ENCODE results near the gene SORBS2.
"Not testable (repeated sequence)": the region's sequence is repeated elsewhere in the genome, so short reads cannot be mapped to it uniquely, and the experiment has no call there.

Gene SORBS2

DNA sequence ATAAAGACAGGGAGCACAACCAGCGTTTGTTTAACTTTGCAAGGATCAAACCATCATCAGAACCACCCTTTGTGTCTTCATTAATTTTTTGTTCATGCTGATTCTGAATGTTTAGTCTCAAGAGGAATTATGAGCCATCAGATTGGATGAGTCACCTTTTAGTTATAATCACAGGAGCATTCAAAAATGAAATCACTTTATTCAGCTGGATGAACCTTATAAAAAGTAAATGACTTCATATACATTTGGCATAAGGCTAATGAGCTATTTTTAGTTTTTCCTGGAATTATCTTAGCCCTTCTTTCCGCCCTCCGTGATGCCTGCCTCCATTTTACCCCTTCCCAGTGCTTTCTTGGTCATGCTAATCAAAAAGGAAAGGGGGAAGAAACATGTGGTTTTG is 103.6 kb downstream of the SORBS2 start:
- DNase-seq = no peak

DNA sequence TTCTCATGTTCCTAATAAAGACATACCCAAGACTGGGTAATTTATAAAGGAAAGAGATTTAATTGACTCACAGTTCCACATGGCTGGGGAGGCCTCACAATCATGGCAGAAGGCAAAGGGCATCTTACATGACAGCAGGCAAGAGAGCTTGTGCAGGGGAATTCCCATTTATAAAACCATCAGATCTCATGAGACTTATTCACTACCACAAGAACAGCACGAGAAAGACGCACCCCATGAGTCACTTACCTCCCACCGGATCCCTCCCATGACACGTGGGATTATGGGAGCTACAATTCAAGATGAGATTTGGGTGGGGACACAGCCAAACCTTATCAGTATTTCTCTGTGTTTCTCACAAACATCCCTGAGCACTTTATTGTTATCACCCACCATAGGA is 104.4 kb downstream of the SORBS2 start:
- not testable (repeated sequence) for DNase-seq

DNA sequence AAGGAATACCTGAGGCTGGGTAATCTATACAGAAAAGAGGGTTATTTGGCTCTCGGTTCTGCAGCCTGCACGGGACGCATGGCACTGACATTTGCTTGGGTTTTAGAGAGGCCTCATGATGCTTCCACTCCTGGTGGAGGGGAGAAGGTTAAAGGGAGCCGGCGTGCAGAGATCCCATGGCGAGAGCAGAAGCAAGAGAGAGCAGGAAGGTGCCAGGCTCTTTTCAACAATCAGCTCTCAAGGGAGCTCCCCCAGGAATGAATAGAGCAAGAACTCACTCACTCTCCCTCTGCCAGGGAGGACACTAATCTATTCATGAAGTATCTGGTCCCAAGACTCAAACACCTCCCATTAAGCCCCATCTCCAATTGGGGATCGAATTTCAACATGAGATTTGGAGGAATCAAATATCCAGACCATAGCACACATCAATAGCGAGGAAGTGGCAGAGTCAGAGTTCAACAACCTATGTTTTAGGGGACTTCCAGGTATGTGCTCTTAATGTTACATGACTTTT is 109.8 kb downstream of the SORBS2 start:
- DNase-seq = no peak

DNA sequence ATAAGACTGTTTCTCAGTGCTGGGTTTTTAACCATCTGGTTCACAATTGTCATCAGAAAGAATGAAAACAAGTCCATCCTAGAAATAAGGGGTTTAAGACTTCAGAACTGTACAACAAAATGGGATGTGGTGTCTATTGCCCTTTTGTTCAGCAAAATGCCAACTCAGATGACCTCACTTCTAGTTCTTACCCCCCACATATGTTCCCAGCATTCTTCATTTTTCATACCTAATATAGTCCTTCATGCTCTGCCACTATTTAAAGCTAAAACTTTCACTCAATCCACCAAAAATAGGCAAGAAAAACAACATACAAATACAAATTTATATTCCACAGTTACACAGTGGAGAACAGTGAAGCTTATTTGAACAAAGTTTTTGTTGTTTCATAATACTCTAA is 111.4 kb downstream of the SORBS2 start:
- no peak for DNase-seq

DNA sequence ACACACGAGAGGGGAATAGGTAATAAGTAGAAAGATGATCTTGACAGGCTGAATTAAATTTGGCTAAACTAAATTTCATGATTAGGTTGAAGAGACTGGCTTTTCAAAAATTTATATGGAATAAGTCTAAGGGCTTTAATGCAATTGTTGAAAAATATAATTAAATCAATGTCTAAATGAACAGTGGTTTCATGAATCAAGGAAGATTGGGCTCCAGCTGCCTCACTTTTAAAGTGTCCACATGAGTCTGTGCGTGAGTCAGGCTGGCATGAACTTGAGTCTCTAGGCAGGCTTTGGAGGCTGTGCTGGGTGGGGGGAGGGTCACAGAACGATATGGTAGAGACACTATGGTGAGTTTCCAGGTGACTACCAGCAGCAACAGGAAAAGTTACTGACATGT is 111.9 kb downstream of the SORBS2 start:
- no peak for DNase-seq

DNA sequence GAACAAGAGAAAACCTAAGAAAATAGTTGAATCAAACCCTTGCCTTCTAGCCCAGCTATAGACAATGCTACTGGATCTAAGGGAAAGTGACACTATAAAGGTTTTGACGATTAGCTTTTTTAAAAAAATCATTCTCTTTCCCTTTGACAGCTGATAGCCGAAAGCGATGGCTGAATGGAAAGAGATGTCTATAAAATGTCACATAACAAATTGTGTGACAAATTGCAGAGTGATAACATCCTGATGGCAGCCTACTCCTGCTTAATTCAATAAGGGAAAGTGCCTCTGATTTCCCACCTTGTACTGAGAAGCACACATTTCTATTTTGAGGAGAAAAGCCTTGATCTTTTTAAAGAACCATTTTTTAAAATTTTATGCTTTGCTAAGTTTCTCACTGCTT is 114.5 kb downstream of the SORBS2 start:
- DNase-seq = no peak

DNA sequence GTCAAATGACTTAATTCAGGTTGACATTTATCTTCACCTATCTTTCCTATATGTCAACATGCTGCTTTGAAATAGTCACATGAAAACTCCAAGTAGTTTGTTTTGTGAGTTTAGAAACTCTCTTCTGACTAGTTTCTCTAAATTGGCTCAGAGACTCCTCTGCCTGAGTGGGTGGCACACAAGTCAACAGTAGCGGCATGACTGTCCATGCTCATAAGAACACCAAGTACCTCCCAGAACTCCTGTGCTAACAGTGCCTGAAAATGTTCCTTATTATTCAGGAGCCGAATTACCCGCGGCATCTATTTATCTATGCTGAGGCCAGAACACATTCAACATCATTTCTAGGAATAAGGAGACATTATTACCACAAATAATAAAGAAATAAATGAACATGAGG is 116.3 kb downstream of the SORBS2 start:
- DNase-seq = no peak

DNA sequence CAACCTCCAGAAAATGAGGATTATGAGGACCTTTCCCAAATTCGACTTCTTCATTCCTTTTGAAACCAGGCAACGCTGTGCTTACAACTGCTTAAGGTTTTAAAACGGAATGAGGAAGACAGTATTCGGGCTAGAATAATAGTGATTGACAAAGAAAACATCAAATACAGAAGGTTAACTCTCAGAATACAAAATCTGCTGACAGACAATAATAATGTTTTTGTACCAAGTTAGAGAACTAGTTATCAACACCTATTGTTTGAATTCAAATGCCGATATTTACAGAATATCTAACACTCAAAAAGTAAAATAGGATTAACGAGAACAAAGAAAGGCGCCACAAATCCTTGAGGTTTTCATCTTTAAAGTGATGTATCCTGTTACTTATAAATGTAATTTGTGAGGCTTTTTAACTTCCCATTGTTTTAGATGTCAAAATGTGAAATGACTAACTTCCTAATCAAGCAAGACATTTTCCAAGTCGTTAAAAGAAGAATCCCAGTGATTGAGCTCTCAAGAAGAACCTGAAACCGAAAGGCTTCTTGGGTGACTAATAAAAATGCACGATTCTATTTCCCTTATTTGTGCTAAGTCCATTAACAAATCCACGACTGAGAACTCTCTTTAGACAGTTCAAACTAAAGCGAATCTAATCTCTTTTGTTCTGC is 118.3 kb downstream of the SORBS2 start:
- DNase-seq = no peak

DNA sequence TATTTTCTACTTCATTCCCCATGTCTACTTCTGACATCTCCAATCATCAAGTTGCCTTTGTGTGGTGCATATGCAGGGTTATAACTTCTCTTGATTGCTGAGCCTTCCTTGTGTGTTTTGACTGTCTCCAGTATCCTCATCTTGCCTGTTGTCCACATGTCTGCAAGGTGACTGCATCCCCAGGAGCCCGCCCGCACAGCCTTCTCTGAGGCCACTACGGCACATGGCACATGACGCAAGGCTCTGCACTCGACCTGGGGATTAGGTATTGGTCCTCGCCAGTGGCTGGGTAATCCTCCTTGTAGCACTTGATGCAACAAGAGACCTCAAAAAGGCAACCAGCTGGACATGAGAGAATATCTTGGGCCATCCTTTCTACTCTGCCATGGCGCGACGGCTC is 122.6 kb downstream of the SORBS2 start:
- DNase-seq = no peak

DNA sequence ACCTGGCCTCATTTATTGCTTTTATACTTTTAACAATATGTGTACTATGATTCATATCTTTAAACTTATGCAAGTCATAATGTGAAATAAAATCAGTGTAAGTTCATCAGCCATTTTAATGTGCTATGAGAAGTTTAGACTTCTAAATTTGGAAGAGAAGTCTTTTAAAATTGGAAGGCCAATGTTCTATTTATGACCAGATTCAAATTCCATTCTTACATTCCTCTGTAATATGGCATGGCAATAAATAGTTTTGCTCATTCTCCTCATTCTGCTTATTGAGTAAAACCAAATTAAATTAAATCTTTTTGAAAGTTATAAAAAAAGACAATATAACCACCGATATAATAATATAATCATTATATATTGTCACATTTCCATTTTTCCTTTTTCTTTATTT is 126.2 kb downstream of the SORBS2 start:
- DNase-seq = no peak

DNA sequence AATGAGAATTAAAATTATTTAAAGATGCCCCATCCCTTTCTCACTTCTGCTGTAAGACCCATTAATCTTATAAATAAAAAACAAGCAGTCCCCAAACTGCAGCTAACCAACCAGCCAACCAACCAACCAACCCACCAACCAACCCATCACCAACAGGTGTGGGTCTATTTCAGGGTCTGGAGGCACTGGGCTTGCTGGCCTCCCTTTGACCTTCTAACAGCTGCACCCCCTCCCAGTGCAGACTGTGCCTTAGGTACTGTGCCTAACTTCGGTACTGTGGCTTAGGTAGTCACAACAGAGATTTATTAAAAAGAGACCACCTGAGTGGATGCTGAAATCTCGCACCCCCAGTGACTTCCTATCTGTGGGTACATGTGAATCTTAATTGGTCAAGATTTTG is 128.1 kb downstream of the SORBS2 start:
- DNase-seq = no peak

DNA sequence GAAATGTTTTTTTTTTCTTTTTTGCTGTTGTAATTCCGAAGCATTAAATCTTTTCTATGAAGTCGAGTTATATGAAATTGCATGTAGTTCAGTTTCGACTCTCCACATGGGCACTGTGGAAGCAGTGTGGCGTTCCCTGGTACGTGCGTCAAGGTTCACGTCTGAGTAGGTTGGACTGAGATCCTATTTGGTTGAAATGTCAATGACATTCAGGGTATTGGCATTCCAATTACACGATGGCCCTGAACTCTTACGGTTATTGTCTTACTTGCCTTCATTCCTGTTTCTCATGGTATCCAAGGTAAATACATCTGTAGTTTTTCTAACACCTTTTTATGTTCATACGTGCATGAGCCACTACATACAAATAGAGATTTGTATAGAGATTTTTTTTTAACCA is 128.8 kb downstream of the SORBS2 start:
- DNase-seq = no peak

DNA sequence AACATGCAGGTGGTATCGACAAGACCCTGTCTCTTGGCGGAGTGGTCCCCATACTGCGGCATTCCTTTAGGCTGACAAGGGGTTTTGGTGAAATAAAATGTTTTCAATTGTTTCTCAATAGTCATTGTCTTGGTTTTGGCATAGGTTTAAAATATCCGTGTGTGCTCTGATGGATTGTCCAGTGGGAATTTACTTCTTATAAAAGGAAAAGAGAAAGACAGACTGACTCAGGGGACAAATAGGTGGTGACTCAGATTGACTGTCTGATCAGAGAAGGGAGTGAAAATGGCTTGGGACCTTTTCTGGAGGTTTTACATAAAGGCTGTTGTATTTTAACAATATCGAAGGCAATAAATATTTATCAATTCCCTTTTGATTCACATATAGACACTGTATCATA is 129.8 kb downstream of the SORBS2 start:
- no peak for DNase-seq

DNA sequence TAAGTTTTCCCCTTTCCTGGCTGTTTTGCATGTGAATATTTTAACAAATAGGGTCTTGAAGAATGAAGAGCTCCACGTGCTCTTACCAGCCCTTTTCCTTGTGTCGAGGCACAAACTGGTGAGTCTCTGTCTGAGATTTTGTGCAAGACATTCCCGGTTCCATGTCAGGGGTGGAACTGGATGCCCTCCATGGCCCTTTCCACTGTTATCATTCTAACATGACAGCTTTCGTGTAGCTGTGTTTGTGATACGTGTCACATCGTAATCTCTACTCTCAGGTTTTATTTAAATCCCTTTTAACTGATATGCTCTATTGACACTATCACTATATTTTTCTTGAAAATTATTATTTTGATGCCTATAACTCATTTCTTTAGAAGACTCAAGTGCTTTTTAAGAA is 130.4 kb downstream of the SORBS2 start:
- no peak for DNase-seq

DNA sequence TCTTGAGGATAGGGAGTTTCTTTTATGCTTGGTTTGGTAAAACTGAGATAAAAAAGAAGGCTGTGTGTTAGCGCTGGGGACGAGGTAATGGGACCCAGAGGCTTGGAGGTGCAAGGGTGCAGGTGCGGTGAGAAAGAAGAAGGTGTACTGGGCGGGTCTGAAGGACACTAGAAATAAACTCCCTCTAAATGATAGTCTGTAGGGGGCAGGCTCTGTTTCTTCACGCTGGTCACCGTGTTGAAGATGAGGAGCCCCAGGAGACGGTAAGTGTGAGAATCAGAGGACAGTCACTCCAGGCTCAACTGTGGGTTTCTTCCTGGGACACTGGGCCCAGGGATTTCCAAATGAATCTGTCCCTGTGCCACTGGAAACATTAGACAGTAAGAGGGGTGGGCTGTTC is 131.4 kb downstream of the SORBS2 start:
- DNase-seq = no peak

DNA sequence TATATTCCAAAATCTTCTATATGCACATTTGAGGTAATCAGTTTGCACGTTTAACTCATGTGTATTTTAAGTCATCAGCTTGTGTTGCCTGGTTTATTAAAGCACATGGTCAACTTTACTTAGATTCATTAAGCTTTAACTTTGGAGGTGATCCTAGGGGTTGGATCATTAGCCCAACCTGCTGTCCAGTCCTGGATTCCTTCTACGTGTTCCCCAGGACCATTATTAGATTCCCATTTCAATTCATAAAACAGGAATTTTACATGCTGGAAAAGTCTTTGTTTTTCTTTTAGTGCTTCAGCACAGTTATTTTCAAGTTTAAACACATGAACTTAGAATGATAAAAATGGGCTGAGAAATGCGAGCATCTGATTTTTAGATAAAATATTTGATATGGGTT is 132.5 kb downstream of the SORBS2 start:
- no peak for DNase-seq

DNA sequence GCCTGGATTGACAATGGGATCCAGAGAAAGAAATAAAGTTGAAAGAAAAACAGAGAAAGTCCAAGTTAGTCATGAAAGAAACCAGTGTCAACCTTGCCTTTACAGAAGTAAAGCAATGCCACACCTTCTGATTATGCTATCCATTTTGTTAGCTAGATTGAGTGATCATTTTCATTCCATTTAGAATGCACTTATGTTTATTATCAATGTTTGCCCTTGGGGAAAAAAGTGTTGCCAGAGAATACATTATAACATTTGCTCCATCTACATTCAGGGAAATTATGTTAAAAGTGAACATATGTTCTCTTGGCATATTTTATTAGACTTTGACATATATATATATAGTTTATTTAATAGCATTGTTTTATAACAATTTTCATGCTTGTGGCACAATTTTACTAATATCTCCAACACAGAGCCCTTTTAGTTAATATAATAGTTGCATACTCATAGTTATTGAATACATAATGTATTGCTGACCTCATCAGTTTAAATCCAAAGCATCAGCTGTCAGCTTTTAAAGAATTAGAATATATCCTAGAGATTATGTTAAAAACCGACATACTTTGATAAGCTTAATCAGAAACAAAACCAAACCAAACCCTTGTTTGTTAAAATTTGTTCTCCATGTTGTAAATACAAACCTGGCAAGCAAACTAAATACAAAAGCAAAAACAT is 134.2 kb downstream of the SORBS2 start:
- no peak for DNase-seq

DNA sequence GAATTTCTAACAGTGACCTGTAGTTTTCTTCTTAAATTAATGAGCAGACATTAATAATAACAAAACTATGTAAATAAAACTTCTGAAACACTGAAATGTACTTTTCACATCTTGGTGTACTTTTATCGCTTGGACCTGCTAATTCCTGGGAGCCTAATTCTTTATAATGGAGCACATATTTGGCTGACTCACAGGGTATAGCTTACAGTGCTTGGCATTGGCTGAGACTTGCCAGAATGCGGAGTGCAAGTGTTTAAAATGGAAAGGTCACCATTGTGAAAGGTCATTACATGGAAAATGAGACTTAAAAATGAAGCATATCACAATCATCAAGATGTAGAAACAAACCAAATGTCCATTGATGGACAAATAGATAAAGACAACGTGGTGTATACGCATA is 139.4 kb downstream of the SORBS2 start:
- no peak for DNase-seq

DNA sequence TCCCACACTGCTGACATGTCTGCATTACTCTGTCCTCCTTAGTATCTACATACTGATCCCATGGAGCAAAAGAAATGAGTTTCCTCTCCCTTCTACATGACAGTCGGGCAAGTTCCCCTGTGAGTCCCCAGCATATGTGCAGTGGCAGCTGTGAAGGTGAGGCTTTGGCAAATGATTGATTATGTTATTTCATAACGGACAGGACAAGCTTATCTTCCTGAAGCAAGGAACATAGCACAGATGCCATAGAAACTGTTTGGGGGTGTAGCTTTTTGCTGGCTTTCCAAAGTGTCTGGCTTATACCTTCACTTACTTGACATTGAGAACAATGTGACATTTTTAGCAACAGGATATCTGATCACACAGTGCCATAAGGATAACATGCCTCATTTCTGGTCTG is 139.8 kb downstream of the SORBS2 start:
- no peak for DNase-seq

DNA sequence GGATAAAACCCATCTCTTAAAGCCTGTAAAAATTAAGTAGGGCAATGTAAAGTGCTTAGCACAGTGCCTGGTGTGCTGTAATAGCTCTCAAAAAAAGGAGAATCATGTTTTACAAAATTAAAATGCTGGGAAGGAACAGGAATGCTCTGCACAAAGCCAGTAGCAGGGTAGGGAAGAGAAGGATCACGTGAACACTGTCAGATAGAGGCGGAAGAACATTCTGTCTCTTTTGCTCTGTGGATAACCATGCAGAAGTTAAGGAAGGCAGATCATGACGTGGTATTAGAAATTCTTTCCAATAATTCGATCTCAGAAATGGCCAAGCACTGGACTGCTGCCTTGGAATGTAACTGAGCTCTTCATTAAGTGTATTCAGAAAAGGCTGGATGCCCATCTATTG is 140.5 kb downstream of the SORBS2 start:
- DNase-seq = no peak

DNA sequence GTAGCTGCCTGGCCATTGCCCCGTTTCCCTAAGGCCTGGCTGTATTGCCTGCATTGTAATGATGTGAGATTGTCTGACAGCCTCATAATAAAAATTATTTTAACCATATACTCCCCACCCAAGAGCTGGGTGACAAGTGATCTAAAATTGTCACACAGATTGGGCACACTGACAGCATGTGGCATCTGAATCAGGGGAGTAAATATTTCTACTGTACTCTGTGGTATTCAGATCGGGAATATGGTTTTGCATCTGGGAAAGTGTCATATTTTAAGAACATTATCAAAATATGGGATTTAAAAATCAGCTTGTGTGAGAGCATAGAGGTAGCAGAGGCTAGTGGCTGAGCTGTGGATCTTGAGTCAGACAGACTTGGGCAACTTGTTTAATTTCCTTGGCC is 140.9 kb downstream of the SORBS2 start:
- DNase-seq = no peak

DNA sequence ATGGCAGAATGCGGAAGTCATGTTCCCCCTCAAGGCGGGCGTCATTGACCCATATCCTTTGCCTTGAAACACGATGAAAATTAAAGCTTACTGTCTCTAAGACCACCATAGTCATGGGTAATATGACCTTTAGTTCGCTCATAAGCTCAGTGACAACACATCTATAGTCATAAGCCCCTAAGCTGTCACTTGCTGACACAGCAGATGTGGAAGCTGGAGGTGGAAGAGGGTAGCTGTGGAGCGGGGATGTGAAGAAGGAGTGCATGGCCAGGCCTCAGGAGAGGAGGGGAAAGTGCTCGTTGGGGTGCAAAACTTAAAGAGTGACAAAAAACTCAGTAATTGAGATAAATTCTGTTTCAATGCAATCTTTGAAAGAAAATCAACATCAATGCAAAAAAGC is 142.7 kb downstream of the SORBS2 start:
- no peak for DNase-seq

DNA sequence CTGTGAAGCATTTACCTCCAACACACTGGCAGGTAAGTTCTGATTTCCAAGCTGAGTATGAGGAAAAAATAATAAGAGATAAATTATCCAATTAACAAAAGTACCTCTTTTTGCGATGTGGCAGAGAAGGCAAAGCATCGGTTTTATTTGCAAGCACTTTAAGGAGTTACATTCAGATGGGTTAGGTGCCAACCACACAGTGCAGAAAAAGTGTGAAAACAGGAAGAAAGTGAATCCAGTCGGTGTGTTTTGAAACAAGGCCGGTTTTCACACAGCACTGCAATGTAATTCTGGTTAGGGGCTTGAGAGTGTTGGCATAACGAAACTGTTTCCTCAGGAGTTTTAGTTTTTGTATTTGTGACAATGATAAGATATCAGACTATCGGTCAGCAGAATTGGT is 145.8 kb downstream of the SORBS2 start:
- no peak for DNase-seq

DNA sequence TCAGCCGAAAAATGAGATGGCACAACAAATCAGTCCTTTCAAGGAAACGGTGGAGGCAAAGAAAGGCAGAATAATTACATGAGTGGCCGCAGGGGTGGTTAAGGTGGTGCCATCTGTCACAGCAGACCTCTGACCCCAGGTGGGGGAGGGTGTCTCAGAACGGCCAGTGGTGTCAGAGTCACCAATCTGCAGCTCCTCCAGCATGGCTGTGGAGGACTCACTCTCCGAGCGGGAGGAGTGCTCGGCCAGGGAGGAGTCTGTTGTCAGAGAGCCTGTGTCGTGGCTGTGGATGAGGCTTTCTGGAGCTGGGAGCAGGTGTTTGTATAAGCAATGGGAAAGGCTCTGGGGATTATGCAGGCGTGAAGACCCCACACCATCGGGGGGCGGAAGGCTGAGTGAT is 146.3 kb downstream of the SORBS2 start:
- no peak for DNase-seq

DNA sequence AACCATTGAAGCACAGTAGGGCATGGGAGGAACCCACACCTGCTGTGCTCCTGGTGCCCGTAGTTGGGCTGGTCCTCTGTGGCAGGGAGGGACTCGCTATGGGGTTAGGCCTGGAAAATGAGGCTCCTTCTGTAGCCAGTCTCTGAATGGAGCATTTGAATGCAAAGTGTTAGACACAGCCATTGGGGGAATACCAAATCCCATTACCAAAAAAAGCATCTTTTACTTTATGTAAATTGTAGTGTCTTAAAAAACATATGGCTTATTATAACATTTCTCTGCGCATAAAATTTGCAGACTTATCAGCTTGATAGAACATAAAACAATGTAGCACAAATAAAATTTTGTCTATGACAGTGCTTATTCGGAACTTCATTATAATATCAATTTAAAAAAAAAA is 147.5 kb downstream of the SORBS2 start:
- no peak for DNase-seq
